Memory B cell (primary cell): ENCODE data around the gene ISL2.

Source experiments
- ATAC-seq: fragments of 150-1000 bp; cut with Tn5 transposase; 2 replicates; pipeline ENCODE4 v1.10.0; 2021; ENCODE audit warnings: low read depth, mild to moderate bottlenecking, moderate library complexity
- DNase-seq, 2 donors: peaks; one replicate each; pipeline ENCODE4 v3.0.0; 2022; ENCODE audit warnings: low spot score in 2 of 2
- H3K27ac Mint-ChIP-seq: one replicate; pipeline ENCODE4 v1.8.0; 2022; ENCODE audit warnings: mild to moderate bottlenecking, moderate library complexity, mixed read lengths
- H3K27me3 Mint-ChIP-seq: one replicate; pipeline ENCODE4 v1.8.0; 2022; ENCODE audit warnings: mixed read lengths
- H3K36me3 Mint-ChIP-seq: one replicate; pipeline ENCODE4 v1.8.0; 2022; ENCODE audit warnings: mild to moderate bottlenecking, mixed read lengths
- H3K4me1 Mint-ChIP-seq: one replicate; pipeline ENCODE4 v1.8.0; 2022; ENCODE audit warnings: mixed read lengths
- H3K4me3 Mint-ChIP-seq: one replicate; pipeline ENCODE4 v1.8.0; 2022; ENCODE audit warnings: mild to moderate bottlenecking, moderate library complexity, mixed read lengths
- H3K9me3 Mint-ChIP-seq: one replicate; pipeline ENCODE4 v1.8.0; 2022; ENCODE audit warnings: mixed read lengths

ISL2 gene

GRCh38 chr15:76334438-76335306 is 1.9 kb upstream of the ISL2 start:
- DNase-seq (no peak), ATAC-seq (no peak)
- Mint-ChIP-seq H3K4me3 (peak overlapping the region; percentile 82), H3K4me1 (peaks cover 29% of the 10 kb centered on the region), H3K27ac (peak overlapping the region; percentile 18), H3K27me3 (peaks cover 34% of the 10 kb centered on the region), H3K9me3 (peaks cover 3% of the 10 kb centered on the region), H3K36me3 (peaks cover 4% of the 10 kb centered on the region)

DNA sequence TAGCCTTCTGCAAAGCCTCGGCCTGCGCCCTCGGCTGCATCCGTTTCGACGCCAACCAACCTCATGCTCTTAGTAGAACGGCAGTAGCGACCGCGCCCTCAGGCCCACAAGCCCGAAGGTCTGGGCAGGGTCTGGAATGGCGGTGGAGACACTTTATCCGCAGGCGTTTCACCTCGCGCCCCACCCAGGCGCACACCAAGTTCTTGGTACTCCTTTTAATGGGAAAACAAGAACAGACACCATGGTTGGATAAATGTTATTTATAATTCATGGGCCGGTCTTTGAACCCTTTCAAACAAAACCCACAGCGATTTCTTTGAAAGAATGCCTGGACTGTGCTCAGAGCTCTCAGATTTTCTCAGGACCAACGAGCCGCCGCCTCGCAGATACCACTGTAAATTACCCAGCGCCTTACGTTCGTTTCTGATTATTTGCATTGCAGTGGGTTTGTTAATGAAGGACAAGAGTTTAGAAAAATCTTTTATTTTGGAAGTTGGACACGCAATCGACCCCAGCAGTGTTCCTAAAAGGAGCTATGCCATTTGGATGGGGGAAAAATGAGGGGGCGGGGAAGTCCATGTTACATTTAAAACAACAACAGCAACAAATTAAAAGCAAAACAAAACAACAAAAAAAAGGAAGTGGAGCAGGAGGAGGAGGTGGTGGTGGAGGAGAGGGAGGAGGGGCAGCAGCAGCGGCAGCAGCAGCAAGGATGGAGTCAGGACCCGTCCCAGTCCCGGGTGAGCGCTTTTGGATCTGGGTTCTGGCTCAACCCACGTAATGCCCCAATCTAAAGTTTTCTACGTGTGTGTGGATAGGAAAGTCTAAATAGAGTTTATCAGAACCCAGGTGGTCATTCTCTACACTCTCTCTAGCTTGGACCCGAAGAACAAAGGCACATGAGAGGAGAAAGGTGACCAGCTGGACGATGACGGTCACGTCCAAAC is 993 bp upstream of the ISL2 start:
- Mint-ChIP-seq H3K4me1 (peaks cover 38% of the 10 kb centered on the region), H3K9me3 (peaks cover 3% of the 10 kb centered on the region), H3K27me3 (peaks cover 34% of the 10 kb centered on the region), H3K36me3 (peaks cover 4% of the 10 kb centered on the region), H3K4me3 (peak overlapping the region; percentile 82), H3K27ac (peak overlapping the region; percentile 18)
- DNase-seq: no peak
- ATAC-seq: peak; percentile 45

GRCh38 chr15:76337059-76337695 is 604 bp downstream of the ISL2 start:
- ATAC-seq (no peak), DNase-seq (no peak)
- peaks cover 37% of the 10 kb centered on the region for H3K27me3 Mint-ChIP-seq
- peak overlapping the region; percentile 87 for H3K27ac Mint-ChIP-seq
- peaks cover 47% of the 10 kb centered on the region for H3K4me1 Mint-ChIP-seq
- peaks cover 3% of the 10 kb centered on the region for H3K9me3 Mint-ChIP-seq
- peak overlapping the region; percentile 82 for H3K4me3 Mint-ChIP-seq
- H3K36me3 Mint-ChIP-seq: peaks cover 4% of the 10 kb centered on the region

- H3K27me3 Mint-ChIP-seq: peaks cover 37% of the 10 kb centered on the region
These were observed 1.3 kb downstream of the ISL2 start for GRCh38 chr15:76337696-76338485.

DNA sequence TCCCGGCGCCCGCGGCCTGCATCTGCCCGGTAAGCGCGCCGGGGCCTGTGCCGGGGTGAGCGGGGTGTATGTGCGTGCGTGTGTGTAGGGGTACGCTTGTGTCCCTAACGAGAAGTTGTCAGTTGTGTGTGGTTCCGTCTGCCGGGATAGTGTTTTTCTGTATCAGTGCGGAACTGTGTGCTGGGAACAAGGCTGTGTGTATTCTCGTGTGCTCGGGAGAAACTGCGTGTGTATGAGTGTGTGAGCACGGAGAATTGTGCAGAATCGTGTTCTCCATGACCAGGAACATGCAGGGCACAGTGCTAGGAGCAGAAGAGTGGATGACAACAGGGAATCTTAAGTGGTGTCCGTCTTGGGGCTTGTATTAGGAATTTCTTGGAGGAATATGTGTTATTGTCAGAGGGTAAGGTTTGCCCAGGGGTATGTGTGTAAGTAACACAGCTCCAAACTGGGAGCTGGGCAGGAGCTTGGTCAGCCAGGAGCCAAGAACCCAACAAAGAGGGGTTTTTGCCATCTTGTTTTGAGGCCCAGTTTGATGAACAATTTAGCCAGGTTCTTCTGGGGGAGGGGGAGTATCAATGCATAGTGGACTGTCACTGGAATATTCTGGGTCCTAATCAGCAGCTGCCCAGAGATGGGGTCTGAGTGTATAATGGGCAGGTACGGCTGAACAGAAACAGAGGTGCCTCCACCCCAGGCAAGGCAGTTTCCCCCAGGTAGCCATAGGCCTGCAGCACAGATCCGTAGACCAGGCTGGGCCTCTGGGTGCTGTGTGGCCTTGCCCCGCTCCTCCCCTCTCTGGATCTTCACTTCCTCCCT is 2.1 kb downstream of the ISL2 start:
- Mint-ChIP-seq H3K4me3 (peak overlapping the region; percentile 54), H3K36me3 (peaks cover 4% of the 10 kb centered on the region), H3K4me1 (peaks cover 50% of the 10 kb centered on the region), H3K27me3 (peaks cover 41% of the 10 kb centered on the region), H3K27ac (peak overlapping the region; percentile 79), H3K9me3 (peaks cover 3% of the 10 kb centered on the region)
- no peak for DNase-seq
- no peak for ATAC-seq

More at GRCh38 chr15:76337696-76338485, 1.3 kb downstream of the ISL2 start:
- Mint-ChIP-seq H3K27ac (peak overlapping the region; percentile 87), H3K9me3 (peaks cover 3% of the 10 kb centered on the region), H3K4me1 (peaks cover 47% of the 10 kb centered on the region), H3K4me3 (peak overlapping the region; percentile 82), H3K36me3 (peaks cover 4% of the 10 kb centered on the region)
- ATAC-seq: no peak
- peak in 1 of 2 donors; percentile 45 for DNase-seq

- Mint-ChIP-seq H3K4me3 (peak overlapping the region; percentile 85), H3K4me1 (peaks cover 46% of the 10 kb centered on the region), H3K27me3 (peaks cover 39% of the 10 kb centered on the region), H3K36me3 (peaks cover 4% of the 10 kb centered on the region), H3K27ac (peak overlapping the region; percentile 74), H3K9me3 (peaks cover 3% of the 10 kb centered on the region)
- DNase-seq (peak in 1 of 2 donors; percentile 42), ATAC-seq (peak; percentile 2)
These were observed 3.0 kb downstream of the ISL2 start for GRCh38 chr15:76339305-76340197.

GRCh38 chr15:76340198-76340802 is 3.7 kb downstream of the ISL2 start:
- Mint-ChIP-seq H3K36me3 (peaks cover 4% of the 10 kb centered on the region), H3K4me1 (peaks cover 46% of the 10 kb centered on the region), H3K27me3 (peaks cover 38% of the 10 kb centered on the region), H3K27ac (peak overlapping the region; percentile 74), H3K4me3 (peak overlapping the region; percentile 85), H3K9me3 (peaks cover 3% of the 10 kb centered on the region)
- DNase-seq (no peak), ATAC-seq (peak; percentile 22)

DNA sequence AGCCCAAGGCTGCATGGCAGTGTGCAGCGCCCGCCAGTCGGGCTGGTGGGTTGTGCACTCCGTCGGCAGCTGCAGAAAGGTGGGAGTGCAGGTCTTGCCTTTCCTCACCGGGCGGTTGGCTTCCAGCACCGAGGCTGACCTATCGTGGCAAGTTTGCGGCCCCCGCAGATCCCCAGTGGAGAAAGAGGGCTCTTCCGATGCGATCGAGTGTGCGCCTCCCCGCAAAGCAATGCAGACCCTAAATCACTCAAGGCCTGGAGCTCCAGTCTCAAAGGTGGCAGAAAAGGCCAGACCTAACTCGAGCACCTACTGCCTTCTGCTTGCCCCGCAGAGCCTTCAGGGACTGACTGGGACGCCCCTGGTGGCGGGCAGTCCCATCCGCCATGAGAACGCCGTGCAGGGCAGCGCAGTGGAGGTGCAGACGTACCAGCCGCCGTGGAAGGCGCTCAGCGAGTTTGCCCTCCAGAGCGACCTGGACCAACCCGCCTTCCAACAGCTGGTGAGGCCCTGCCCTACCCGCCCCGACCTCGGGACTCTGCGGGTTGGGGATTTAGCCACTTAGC is 4.3 kb downstream of the ISL2 start:
- H3K36me3 Mint-ChIP-seq: peaks cover 4% of the 10 kb centered on the region
- peaks cover 3% of the 10 kb centered on the region for H3K9me3 Mint-ChIP-seq
- ATAC-seq: peak; percentile 68
- H3K27ac Mint-ChIP-seq: peak overlapping the region; percentile 9
- peak overlapping the region; percentile 85 for H3K4me3 Mint-ChIP-seq
- H3K27me3 Mint-ChIP-seq: peaks cover 41% of the 10 kb centered on the region
- peaks cover 46% of the 10 kb centered on the region for H3K4me1 Mint-ChIP-seq
- DNase-seq: peak; percentile 52 to 57

DNA sequence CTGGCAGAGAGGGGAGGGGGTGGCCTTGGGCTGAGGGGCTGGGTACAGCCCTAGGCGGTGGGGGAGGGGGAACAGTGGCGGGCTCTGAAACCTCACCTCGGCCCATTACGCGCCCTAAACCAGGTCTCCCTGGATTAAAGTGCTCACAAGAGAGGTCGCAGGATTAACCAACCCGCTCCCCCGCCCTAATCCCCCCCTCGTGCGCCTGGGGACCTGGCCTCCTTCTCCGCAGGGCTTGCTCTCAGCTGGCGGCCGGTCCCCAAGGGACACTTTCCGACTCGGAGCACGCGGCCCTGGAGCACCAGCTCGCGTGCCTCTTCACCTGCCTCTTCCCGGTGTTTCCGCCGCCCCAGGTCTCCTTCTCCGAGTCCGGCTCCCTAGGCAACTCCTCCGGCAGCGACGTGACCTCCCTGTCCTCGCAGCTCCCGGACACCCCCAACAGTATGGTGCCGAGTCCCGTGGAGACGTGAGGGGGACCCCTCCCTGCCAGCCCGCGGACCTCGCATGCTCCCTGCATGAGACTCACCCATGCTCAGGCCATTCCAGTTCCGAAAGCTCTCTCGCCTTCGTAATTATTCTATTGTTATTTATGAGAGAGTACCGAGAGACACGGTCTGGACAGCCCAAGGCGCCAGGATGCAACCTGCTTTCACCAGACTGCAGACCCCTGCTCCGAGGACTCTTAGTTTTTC is 4.9 kb downstream of the ISL2 start:
- H3K9me3 Mint-ChIP-seq: peaks cover 3% of the 10 kb centered on the region
- peak overlapping the region; percentile 79 for H3K27ac Mint-ChIP-seq
- ATAC-seq (no peak), DNase-seq (peak in 1 of 2 donors; percentile 49)
- peaks cover 44% of the 10 kb centered on the region for H3K4me1 Mint-ChIP-seq
- H3K36me3 Mint-ChIP-seq: peaks cover 4% of the 10 kb centered on the region
- peak overlapping the region; percentile 68 for H3K4me3 Mint-ChIP-seq
- H3K27me3 Mint-ChIP-seq: peaks cover 40% of the 10 kb centered on the region

- Mint-ChIP-seq H3K4me3 (peak overlapping the region; percentile 68), H3K4me1 (peaks cover 40% of the 10 kb centered on the region), H3K27ac (peak overlapping the region; percentile 79), H3K36me3 (peaks cover 4% of the 10 kb centered on the region), H3K27me3 (peaks cover 37% of the 10 kb centered on the region), H3K9me3 (peaks cover 3% of the 10 kb centered on the region)
- no peak for ATAC-seq
- DNase-seq: no peak
These were observed 5.4 kb downstream of the ISL2 start for GRCh38 chr15:76342058-76342381.
